Activated CD8-positive, alpha-beta memory T cell treated with anti-CD3 and anti-CD28 coated beads for 36 hours (primary cell): ENCODE results near the gene SPPL3. TPM values are rescaled to one million over a fixed set of nuclear protein-coding genes. Genes with fewer than 3 reads are reported as not detected.

ENCODE experiments used
- CTCF ChIA-PET: fragments of 350-600 bp; sonication (Branson Sonifier 250); formaldehyde crosslinking; loops from one replicate; lab custom pipeline; 2021; ENCODE audit warnings: antibody characterized with exemption; lab: Charles Lee
- POLR2A ChIA-PET: fragments of 350-600 bp; sonication (Branson Sonifier 250); formaldehyde crosslinking; loops from one replicate; lab custom pipeline; 2021; ENCODE audit warnings: antibody characterized with exemption; lab: Charles Lee
- total RNA-seq, 2 experiments: library from RNA; stranded (reverse); gene quantifications; one replicate each; pipeline ENCODE4 v1.2.3, GENCODE V29; 2021

SPPL3 gene
- total RNA-seq, 2 experiments from 2014 or later, result 30.6 to 31.0 TPM

GRCh38 chr12:120725659-120726509 is 178.3 kb downstream of the SPPL3 start, which contains the start of gene ACADS:
ACADS (plus strand) TSS chr12:120725826; CDS start chr12:120725886, 60 bp downstream.
- ChIA-PET POLR2A (interaction anchor here (0.5 to 0.6 kb wide), 3 partner anchors 11 to 522 kb away, joined by 3 to 16 read pairs (median 3); partner anchors contain the start of gene UNC119B), CTCF (interaction anchor here (0.6 kb wide), 1 partner anchor 371 kb away, joined by 3 read pairs; no protein-coding TSS in a partner anchor)

- CTCF ChIA-PET, result interaction anchor here (0.6 kb wide), 1 partner anchor 372 kb away, joined by 3 read pairs; no protein-coding TSS in a partner anchor
- POLR2A ChIA-PET, result interaction anchor here (0.6 kb wide), 2 partner anchors 15 to 521 kb away, joined by 3 to 16 read pairs; partner anchors contain the start of gene UNC119B
These were observed 179.0 kb downstream of the SPPL3 start for GRCh38 chr12:120725151-120725658.

GRCh38 chr12:120724720-120725119 is 179.4 kb downstream of the SPPL3 start:
- ChIA-PET CTCF (no interaction called here), POLR2A (no interaction called here)

- ChIA-PET CTCF (interaction anchor here (0.8 to 1.6 kb wide), 2 partner anchors 74 to 249 kb away, joined by 3 to 4 read pairs; no protein-coding TSS in a partner anchor), POLR2A (no interaction called here)
These were observed 181.4 kb downstream of the SPPL3 start for GRCh38 chr12:120722784-120723183.

- CTCF ChIA-PET, result interaction anchor here (0.8 to 1.6 kb wide), 2 partner anchors 73 to 250 kb away, joined by 3 to 4 read pairs; no protein-coding TSS in a partner anchor
These were observed 182.3 kb downstream of the SPPL3 start for GRCh38 chr12:120721866-120722265.

GRCh38 chr12:120720987-120721801 is 183.0 kb downstream of the SPPL3 start:
- CTCF ChIA-PET, result interaction anchor here (1.3 to 1.6 kb wide), 2 partner anchors 72 to 73 kb away, joined by 4 read pairs; no protein-coding TSS in a partner anchor
- POLR2A ChIA-PET, result no interaction called here

More at GRCh38 chr12:120721866-120722265, 182.3 kb downstream of the SPPL3 start:
- POLR2A ChIA-PET, result no interaction called here

GRCh38 chr12:120720234-120720986 is 183.7 kb downstream of the SPPL3 start:
- CTCF ChIA-PET, result interaction anchor here (0.6 to 1.3 kb wide), 3 partner anchors 71 to 154 kb away, joined by 3 to 4 read pairs (median 4); no protein-coding TSS in a partner anchor
- POLR2A ChIA-PET, result no interaction called here

- POLR2A ChIA-PET, result no interaction called here
These were observed 184.5 kb downstream of the SPPL3 start for GRCh38 chr12:120719496-120720233.

GRCh38 chr12:120719072-120719471 is 185.1 kb downstream of the SPPL3 start:
- POLR2A ChIA-PET, result no interaction called here
- CTCF ChIA-PET, result no interaction called here

More at GRCh38 chr12:120719496-120720233, 184.5 kb downstream of the SPPL3 start:
- CTCF ChIA-PET, result interaction anchor here (0.8 to 1.3 kb wide), 2 partner anchors 71 to 137 kb away, joined by 4 read pairs; no protein-coding TSS in a partner anchor

- POLR2A ChIA-PET, result interaction anchor here (1.1 kb wide), 1 partner anchor 20 kb away, joined by 3 read pairs; no protein-coding TSS in a partner anchor
- CTCF ChIA-PET, result no interaction called here
These were observed 186.1 kb downstream of the SPPL3 start for GRCh38 chr12:120718055-120718454.

GRCh38 chr12:120713861-120714482 is 190.2 kb downstream of the SPPL3 start:
- ChIA-PET CTCF (interaction anchor here (1.0 to 1.4 kb wide), 3 partner anchors 65 to 259 kb away, joined by 3 read pairs; no protein-coding TSS in a partner anchor), POLR2A (no interaction called here)

- POLR2A ChIA-PET, result no interaction called here
- CTCF ChIA-PET, result interaction anchor here (1.4 to 2.5 kb wide), 3 partner anchors 64 to 130 kb away, joined by 5 to 15 read pairs (median 9); partner anchors contain the start of gene POP5
These were observed 191.5 kb downstream of the SPPL3 start for GRCh38 chr12:120712610-120713009.

Other genes starting within 250 kb of the SPPL3 start
- gene MLEC, start 217.2 kb downstream of the SPPL3 start, total RNA-seq, result 100 to 1,000 TPM; 128 to 132 TPM
- 10 to 100 TPM; 26.2 to 29.8 TPM for gene UNC119B, start 193.9 kb downstream of the SPPL3 start, total RNA-seq
- gene ACADS, start 178.5 kb downstream of the SPPL3 start, total RNA-seq, result 10 to 100 TPM; 11.8 to 12.6 TPM
- not detected for gene HNF1A, start 74.2 kb upstream of the SPPL3 start, total RNA-seq
- 10 to 100 TPM; 34.9 to 35.2 TPM for gene C12orf43, start 112.1 kb upstream of the SPPL3 start, total RNA-seq
- 1 to 10 TPM; 3.0 to 3.3 TPM for gene OASL, start 134.9 kb upstream of the SPPL3 start, total RNA-seq
- 1 to 10 TPM; 3.4 to 5.0 TPM for gene P2RX7, start 228.5 kb upstream of the SPPL3 start, total RNA-seq